KMS-11 (cell line): ENCODE results near the gene FAM83D.

ENCODE experiments used
- H2AFZ ChIP-seq: fragments of 200-600 bp; sonication (generic); 2 replicates; pipeline ENCODE4 v1.6.1; 2016; ENCODE audit warnings: antibody characterized with exemption, mixed run types, low read depth
- H3K27ac ChIP-seq: fragments of 200-600 bp; sonication (generic); 2 replicates; pipeline ENCODE4 v1.6.1; 2016; ENCODE audit warnings: mild to moderate bottlenecking, mixed run types
- H3K27me3 ChIP-seq: fragments of 200-600 bp; sonication (generic); 2 replicates; pipeline ENCODE4 v1.6.1; 2017; ENCODE audit warnings: mild to moderate bottlenecking, low read depth, mixed run types, moderate library complexity; ENCODE audit not compliant: insufficient read depth
- H3K36me3 ChIP-seq: fragments of 200-600 bp; sonication (generic); 2 replicates; pipeline ENCODE4 v1.6.1; 2017; ENCODE audit warnings: mild to moderate bottlenecking, mixed run types; ENCODE audit not compliant: insufficient read depth
- H3K4me1 ChIP-seq: fragments of 200-600 bp; sonication (generic); 2 replicates; pipeline ENCODE4 v1.6.1; 2016; ENCODE audit warnings: mild to moderate bottlenecking, low read depth, mixed run types; ENCODE audit not compliant: poor library complexity, severe bottlenecking
- H3K4me2 ChIP-seq: fragments of 200-600 bp; sonication (generic); 2 replicates; pipeline ENCODE4 v1.7.0; 2016; ENCODE audit warnings: mild to moderate bottlenecking, mixed run types
- H3K4me3 ChIP-seq: fragments of 200-600 bp; sonication (generic); IDR thresholded peaks from 2 replicates; pipeline ENCODE4 v1.6.1; 2017; ENCODE audit warnings: low read depth, low read length, mixed read lengths; ENCODE audit not compliant: insufficient read depth
- H3K79me2 ChIP-seq: fragments of 200-600 bp; sonication (generic); 2 replicates; pipeline ENCODE4 v1.6.1; 2016; ENCODE audit warnings: low read depth, mixed run types; ENCODE audit not compliant: insufficient read depth
- H3K9ac ChIP-seq: fragments of 200-600 bp; sonication (generic); 2 replicates; pipeline ENCODE4 v1.6.1; 2016; ENCODE audit warnings: mild to moderate bottlenecking, mixed run types
- H4K20me1 ChIP-seq: fragments of 200-600 bp; sonication (generic); 2 replicates; pipeline ENCODE4 v1.6.1; 2016; ENCODE audit warnings: mild to moderate bottlenecking, mixed run types; ENCODE audit not compliant: insufficient read depth
- CTCF ChIP-seq: fragments of 200-600 bp; sonication (generic); conservative IDR thresholded peaks from 2 replicates; pipeline ENCODE4 v1.6.1; 2017; ENCODE audit warnings: low read depth, mild to moderate bottlenecking, antibody characterized with exemption, low read length, moderate library complexity, mixed read lengths

The FAM83D gene

GRCh38 chr20:38919683-38920082 is 6.5 kb upstream of the FAM83D start:
- Histone ChIP-seq H3K36me3 (no peaks in the 10 kb centered on the region), H3K4me2 (no peak overlapping the region), H2AFZ (no peak overlapping the region), H3K27me3 (no peaks in the 10 kb centered on the region), H3K9ac (no peak overlapping the region), H3K4me1 (no peaks in the 10 kb centered on the region), H4K20me1 (no peaks in the 10 kb centered on the region), H3K79me2 (no peaks in the 10 kb centered on the region), H3K4me3 (no peak overlapping the region), H3K27ac (no peak overlapping the region)
- TF ChIP-seq CTCF: no peak

- Histone ChIP-seq H3K27ac (no peak overlapping the region), H3K4me2 (no peak overlapping the region), H3K4me3 (no peak overlapping the region), H3K27me3 (no peaks in the 10 kb centered on the region), H3K79me2 (no peaks in the 10 kb centered on the region), H4K20me1 (no peaks in the 10 kb centered on the region), H3K4me1 (no peaks in the 10 kb centered on the region), H2AFZ (no peak overlapping the region), H3K36me3 (no peaks in the 10 kb centered on the region), H3K9ac (no peak overlapping the region)
- TF ChIP-seq CTCF: no peak
Measured at GRCh38 chr20:38920411-38920810, 5.8 kb upstream of the FAM83D start.

DNA sequence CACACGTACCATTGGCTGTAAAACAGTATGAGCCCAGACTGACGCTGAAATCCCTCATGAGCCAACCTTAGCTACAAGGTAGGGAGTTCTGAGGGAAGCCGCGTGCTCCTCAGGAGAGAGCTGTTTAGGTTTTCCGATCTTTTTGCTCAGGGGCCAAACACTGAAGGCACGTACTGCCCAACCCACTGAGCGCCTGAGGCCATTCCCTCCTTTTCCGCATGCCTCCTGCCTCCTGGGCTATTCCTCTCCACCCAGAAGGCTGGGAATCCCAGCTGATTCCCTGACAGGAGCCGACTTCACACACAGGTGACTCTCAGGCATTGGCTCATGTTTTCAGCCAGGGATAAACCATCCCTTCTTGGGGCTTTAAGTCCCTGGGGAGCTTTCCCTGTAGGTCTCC is 5.4 kb upstream of the FAM83D start:
- H3K4me1 ChIP-seq: no peaks in the 10 kb centered on the region
- TF ChIP-seq CTCF: no peak
- no peaks in the 10 kb centered on the region for H4K20me1 ChIP-seq
- no peak overlapping the region for H3K27ac ChIP-seq
- no peaks in the 10 kb centered on the region for H3K36me3 ChIP-seq
- H3K79me2 ChIP-seq: no peaks in the 10 kb centered on the region
- no peaks in the 10 kb centered on the region for H3K27me3 ChIP-seq
- H3K4me2 ChIP-seq: no peak overlapping the region
- no peak overlapping the region for H3K9ac ChIP-seq
- no peak overlapping the region for H3K4me3 ChIP-seq
- no peak overlapping the region for H2AFZ ChIP-seq

- no peak for TF ChIP-seq CTCF
- H4K20me1 ChIP-seq: peaks cover 7% of the 10 kb centered on the region; the same call in 1 of the 2 replicates
- no peak overlapping the region for H3K9ac ChIP-seq
- H3K27me3 ChIP-seq: no peaks in the 10 kb centered on the region
- H3K79me2 ChIP-seq: peaks cover 35% of the 10 kb centered on the region
- no peak overlapping the region for H3K4me2 ChIP-seq
- no peak overlapping the region for H3K4me3 ChIP-seq
- no peak overlapping the region for H2AFZ ChIP-seq
- no peaks in the 10 kb centered on the region for H3K36me3 ChIP-seq
- H3K27ac ChIP-seq: no peak overlapping the region
- peaks cover 22% of the 10 kb centered on the region for H3K4me1 ChIP-seq
Measured at GRCh38 chr20:38924718-38925117, 1.5 kb upstream of the FAM83D start.
